ENCODE results near the gene MED22. TPM values are rescaled to one million over a fixed set of nuclear protein-coding genes. Genes with fewer than 3 reads are reported as not detected.
"Not testable (repeated sequence)": the region's sequence is repeated elsewhere in the genome, so short reads cannot be mapped to it uniquely, and the experiment has no call there.

Gene MED22
- polyA plus RNA-seq, 3 donors, result 6.8 to 27.7 (median 9.6) TPM

DNA sequence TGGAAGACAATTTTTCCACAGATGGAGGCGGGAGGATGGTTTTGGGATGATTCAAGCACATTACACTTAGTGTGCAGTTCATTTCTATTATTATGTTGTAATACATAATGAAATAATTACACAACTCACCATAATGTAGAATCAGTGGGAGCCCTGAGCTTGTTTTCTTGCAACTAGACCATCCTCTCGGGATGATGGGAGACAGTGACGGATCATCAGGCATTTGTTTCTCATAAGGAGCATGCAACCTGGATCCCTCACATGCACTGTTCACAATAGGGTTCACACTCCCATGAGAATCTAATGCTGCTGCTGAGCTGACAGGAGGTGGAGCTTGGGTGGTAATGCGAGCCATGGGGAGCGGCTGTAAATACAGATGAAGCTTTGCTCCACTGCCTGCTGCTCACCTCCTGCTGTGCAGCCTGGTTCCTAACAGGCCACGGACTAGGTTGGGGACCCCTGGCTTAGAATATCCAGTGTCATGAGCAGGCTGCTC lies 29.8 kb upstream of the MED22 start:
- H3K4me3 Mint-ChIP-seq, result no peak overlapping the region
- H3K9ac ChIP-seq (ENCODE audit: insufficient read depth, low read length, poor library complexity, severe bottlenecking), result no peak overlapping the region
- peaks cover 0 to 9% of the 10 kb centered on the region in 2 donors for H3K36me3 Mint-ChIP-seq
- no peaks in the 10 kb centered on the region for H3K27me3 ChIP-seq (ENCODE audit: control insufficient read depth in 2 of 2, insufficient read depth in 2 of 2, low read length in 2 of 2)
- no peak overlapping the region for H3K4me3 ChIP-seq (replicated peaks in 1 of 3; ENCODE audit: low read depth in 2 of 3, low read length in 3 of 3)
- peaks cover 36% of the 10 kb centered on the region for H3K4me1 Mint-ChIP-seq
- intact Hi-C loops (cut with micrococcal nuclease), result loop anchor here (2.0 to 10.0 kb wide), 2 partner anchors 41 to 343 kb away; partner anchors contain the start of genes GTF3C5 (in 1 of the 2) and SURF6 (in 1 of the 2)
- H3K27me3 Mint-ChIP-seq (ENCODE audit: low read depth in 3 of 3), result peaks cover 0 to 5% (median 3%) of the 10 kb centered on the region in 3 donors
- DNase-seq, result no peak
- peaks cover 21 to 39% of the 10 kb centered on the region in 2 donors for H3K4me1 ChIP-seq (ENCODE audit: control insufficient read depth in 1 of 2, insufficient read depth in 2 of 2, low read length in 2 of 2)
- H3K9me3 Mint-ChIP-seq, result no peaks in the 10 kb centered on the region
- H3K27ac ChIP-seq (ENCODE audit: low read depth in 1 of 2, low read length in 2 of 2), result no peak overlapping the region
- H2AFZ ChIP-seq (ENCODE audit: insufficient read depth, low read depth, low read length, poor library complexity, severe bottlenecking), result no peak overlapping the region
- peaks cover 30% of the 10 kb centered on the region for H3K79me2 ChIP-seq (ENCODE audit: insufficient read depth, low read length)
- H3K36me3 ChIP-seq (replicated peaks in 1 of 2; ENCODE audit: control insufficient read depth in 1 of 2, insufficient read depth in 2 of 2, low read length in 2 of 2), result peaks cover 0 to 6% of the 10 kb centered on the region in 2 donors
- H3K9me3 ChIP-seq (replicated peaks in 1 of 2; ENCODE audit: control insufficient read depth in 1 of 2, insufficient read depth in 1 of 2, low read length in 2 of 2), result no peaks in the 10 kb centered on the region
- H3K4me2 ChIP-seq (replicated peaks; ENCODE audit: extremely low read depth, low read length, poor library complexity, severe bottlenecking), result no peak overlapping the region
- TF ChIP-seq, protein P1, sequence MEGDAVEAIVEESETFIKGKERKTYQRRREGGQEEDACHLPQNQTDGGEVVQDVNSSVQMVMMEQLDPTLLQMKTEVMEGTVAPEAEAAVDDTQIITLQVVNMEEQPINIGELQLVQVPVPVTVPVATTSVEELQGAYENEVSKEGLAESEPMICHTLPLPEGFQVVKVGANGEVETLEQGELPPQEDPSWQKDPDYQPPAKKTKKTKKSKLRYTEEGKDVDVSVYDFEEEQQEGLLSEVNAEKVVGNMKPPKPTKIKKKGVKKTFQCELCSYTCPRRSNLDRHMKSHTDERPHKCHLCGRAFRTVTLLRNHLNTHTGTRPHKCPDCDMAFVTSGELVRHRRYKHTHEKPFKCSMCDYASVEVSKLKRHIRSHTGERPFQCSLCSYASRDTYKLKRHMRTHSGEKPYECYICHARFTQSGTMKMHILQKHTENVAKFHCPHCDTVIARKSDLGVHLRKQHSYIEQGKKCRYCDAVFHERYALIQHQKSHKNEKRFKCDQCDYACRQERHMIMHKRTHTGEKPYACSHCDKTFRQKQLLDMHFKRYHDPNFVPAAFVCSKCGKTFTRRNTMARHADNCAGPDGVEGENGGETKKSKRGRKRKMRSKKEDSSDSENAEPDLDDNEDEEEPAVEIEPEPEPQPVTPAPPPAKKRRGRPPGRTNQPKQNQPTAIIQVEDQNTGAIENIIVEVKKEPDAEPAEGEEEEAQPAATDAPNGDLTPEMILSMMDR (IDR thresholded peaks at IDR 0.05), result no peak
- H3K27ac Mint-ChIP-seq, result no peak overlapping the region
- peaks cover 26% of the 10 kb centered on the region for H4K20me1 ChIP-seq (ENCODE audit: insufficient read depth, low read length)
- 97% methylated on average over 3 of the region's 6 CpGs for WGBS (ENCODE audit: insufficient coverage)

DNA sequence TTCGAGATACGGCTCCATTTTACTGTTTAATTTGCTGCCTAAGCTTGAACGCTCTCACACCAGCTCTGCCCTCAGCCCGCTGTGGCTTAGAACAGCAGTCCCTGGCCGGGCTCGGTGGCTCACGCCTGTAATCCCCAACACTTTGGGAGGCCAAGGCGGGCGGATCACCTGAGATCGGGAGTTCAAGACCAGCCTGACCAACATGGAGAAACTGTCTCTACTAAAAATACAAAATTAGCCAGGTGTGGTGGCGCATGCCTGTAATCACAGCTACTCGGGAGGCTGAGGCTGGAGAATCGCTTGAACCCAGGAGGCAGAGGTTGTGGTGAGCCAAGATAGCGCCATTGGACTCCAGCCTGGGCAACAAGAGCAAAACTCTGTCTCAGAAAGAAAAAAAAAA lies 29.3 kb upstream of the MED22 start:
- DNase-seq; H3K4me2 ChIP-seq (replicated peaks; ENCODE audit: extremely low read depth, low read length, poor library complexity, severe bottlenecking); H3K4me3 Mint-ChIP-seq; H3K27ac Mint-ChIP-seq; H3K27ac ChIP-seq (ENCODE audit: low read depth in 1 of 2, low read length in 2 of 2); H3K9ac ChIP-seq (ENCODE audit: insufficient read depth, low read length, poor library complexity, severe bottlenecking); H3K27me3 ChIP-seq (ENCODE audit: control insufficient read depth in 2 of 2, insufficient read depth in 2 of 2, low read length in 2 of 2); H3K27me3 Mint-ChIP-seq (ENCODE audit: low read depth in 3 of 3); H2AFZ ChIP-seq (ENCODE audit: insufficient read depth, low read depth, low read length, poor library complexity, severe bottlenecking); H3K9me3 Mint-ChIP-seq; H3K4me3 ChIP-seq (replicated peaks in 1 of 3; ENCODE audit: low read depth in 2 of 3, low read length in 3 of 3); H3K9me3 ChIP-seq (replicated peaks in 1 of 2; ENCODE audit: control insufficient read depth in 1 of 2, insufficient read depth in 1 of 2, low read length in 2 of 2): not testable (repeated sequence)
- intact Hi-C loops (cut with micrococcal nuclease), result loop anchor here (2.0 to 10.0 kb wide), 2 partner anchors 40 to 342 kb away; partner anchors contain the start of genes GTF3C5 (in 1 of the 2) and SURF6 (in 1 of the 2)
- Histone ChIP-seq H4K20me1 (ENCODE audit: insufficient read depth, low read length) (peaks cover 31% of the 10 kb centered on the region), H3K4me1 (ENCODE audit: control insufficient read depth in 1 of 2, insufficient read depth in 2 of 2, low read length in 2 of 2) (peaks cover 21 to 44% of the 10 kb centered on the region in 2 donors), H3K79me2 (ENCODE audit: insufficient read depth, low read length) (peaks cover 35% of the 10 kb centered on the region), H3K36me3 (replicated peaks in 1 of 2; ENCODE audit: control insufficient read depth in 1 of 2, insufficient read depth in 2 of 2, low read length in 2 of 2) (peaks cover 4 to 11% of the 10 kb centered on the region in 2 donors)
- 95% methylated on average over 11 of the region's 14 CpGs for WGBS (ENCODE audit: insufficient coverage)
- peaks cover 3 to 14% of the 10 kb centered on the region in 2 donors for H3K36me3 Mint-ChIP-seq
- H3K4me1 Mint-ChIP-seq, result peaks cover 41% of the 10 kb centered on the region
